ENCODE measurements around the gene CDO1. TPM values are rescaled to one million over a fixed set of nuclear protein-coding genes. Genes with fewer than 3 reads are reported as not detected.
A peak's percentile ranks its signal among the peaks of the same experiment; 100 is the strongest.

CDO1 gene
- total RNA-seq, 4 donors from 2014 or later = 9.7 to 29.9 (median 13.3) TPM

GRCh38 chr5:115841382-115842088 lies 25.1 kb upstream of the CDO1 start, which contains the start of the genes AP3S1 and ATG12:
TSS of gene AP3S1 (plus strand) at chr5:115841935. CDS start at chr5:115842038, 103 bp downstream.
TSS of gene ATG12 (minus strand) at chr5:115841565. CDS start at chr5:115841552, 13 bp downstream.
- Histone ChIP-seq H3K27me3 (no peaks in the 10 kb centered on the region), H3K36me3 (peaks cover 6 to 10% of the 10 kb centered on the region in 2 donors), H3K9me3 (no peaks in the 10 kb centered on the region), H3K27ac (peak within 1 kb of the TSS; percentile 89 to 98 (median 97)), H3K4me3 (peak within 1 kb of the TSS; percentile 85 to 86), H3K4me1 (peaks cover 8 to 71% (median 25%) of the 10 kb centered on the region in 3 donors)
- TF ChIP-seq, protein P1, sequence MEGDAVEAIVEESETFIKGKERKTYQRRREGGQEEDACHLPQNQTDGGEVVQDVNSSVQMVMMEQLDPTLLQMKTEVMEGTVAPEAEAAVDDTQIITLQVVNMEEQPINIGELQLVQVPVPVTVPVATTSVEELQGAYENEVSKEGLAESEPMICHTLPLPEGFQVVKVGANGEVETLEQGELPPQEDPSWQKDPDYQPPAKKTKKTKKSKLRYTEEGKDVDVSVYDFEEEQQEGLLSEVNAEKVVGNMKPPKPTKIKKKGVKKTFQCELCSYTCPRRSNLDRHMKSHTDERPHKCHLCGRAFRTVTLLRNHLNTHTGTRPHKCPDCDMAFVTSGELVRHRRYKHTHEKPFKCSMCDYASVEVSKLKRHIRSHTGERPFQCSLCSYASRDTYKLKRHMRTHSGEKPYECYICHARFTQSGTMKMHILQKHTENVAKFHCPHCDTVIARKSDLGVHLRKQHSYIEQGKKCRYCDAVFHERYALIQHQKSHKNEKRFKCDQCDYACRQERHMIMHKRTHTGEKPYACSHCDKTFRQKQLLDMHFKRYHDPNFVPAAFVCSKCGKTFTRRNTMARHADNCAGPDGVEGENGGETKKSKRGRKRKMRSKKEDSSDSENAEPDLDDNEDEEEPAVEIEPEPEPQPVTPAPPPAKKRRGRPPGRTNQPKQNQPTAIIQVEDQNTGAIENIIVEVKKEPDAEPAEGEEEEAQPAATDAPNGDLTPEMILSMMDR (IDR thresholded peaks at IDR 0.05) = no peak
- TF ChIP-seq POLR2AphosphoS5 (IDR thresholded peaks at IDR 0.05) (peak; percentile 85), POLR2A (IDR thresholded peaks at IDR 0.05) (peak; percentile 74 to 79)
- 0 to 40% methylated on average over 3 of the region's 65 CpGs for WGBS, 2 donors (ENCODE audit: low coverage in 1 of 2)
- ATAC-seq = peak; percentile 95

- Histone ChIP-seq H3K27ac (peak overlapping the region; percentile 89 to 98 (median 97)), H3K36me3 (peaks cover 9 to 17% of the 10 kb centered on the region in 2 donors), H3K4me3 (peak overlapping the region; percentile 85 to 86), H3K4me1 (peaks cover 8 to 67% (median 25%) of the 10 kb centered on the region in 3 donors), H3K9me3 (no peaks in the 10 kb centered on the region), H3K27me3 (no peaks in the 10 kb centered on the region)
- no peak for TF ChIP-seq POLR2A (IDR thresholded peaks at IDR 0.05)
- TF ChIP-seq, protein P1 (IDR thresholded peaks at IDR 0.05) = no peak
- 0 to 1% methylated on average over 2 to 5 of the region's 5 CpGs for WGBS, 2 donors (ENCODE audit: low coverage in 1 of 2)
- no peak for ATAC-seq
Measured at GRCh38 chr5:115840873-115841272, 24.4 kb upstream of the CDO1 start.

GRCh38 chr5:115838885-115839518 lies 22.5 kb upstream of the CDO1 start:
- 36 to 44% methylated on average over 9 to 10 of the region's 10 CpGs for WGBS, 2 donors (ENCODE audit: low coverage in 1 of 2)
- Histone ChIP-seq H3K27me3 (no peaks in the 10 kb centered on the region), H3K27ac (peak overlapping the region in 3 of 4 donors; percentile 2 to 35 (median 25)), H3K4me3 (peak overlapping the region in 1 of 2 donors; percentile 85), H3K9me3 (no peaks in the 10 kb centered on the region), H3K36me3 (peaks cover 9 to 35% of the 10 kb centered on the region in 2 donors), H3K4me1 (peaks cover 8 to 48% (median 18%) of the 10 kb centered on the region in 3 donors)
- ATAC-seq = no peak
- TF ChIP-seq, protein P1 (IDR thresholded peaks at IDR 0.05) = peak; percentile 24 to 58 (median 57)
- TF ChIP-seq POLR2AphosphoS5 (IDR thresholded peaks at IDR 0.05) = no peak

GRCh38 chr5:115835481-115835880 lies 19.0 kb upstream of the CDO1 start:
- Histone ChIP-seq H3K27me3 (no peaks in the 10 kb centered on the region), H3K9me3 (no peaks in the 10 kb centered on the region), H3K36me3 (peaks cover 9 to 64% of the 10 kb centered on the region in 2 donors), H3K27ac (no peak overlapping the region), H3K4me3 (no peak overlapping the region), H3K4me1 (peaks cover 8 to 35% (median 18%) of the 10 kb centered on the region in 3 donors)
- WGBS, 2 donors (ENCODE audit: low coverage in 1 of 2) = 87 to 89% methylated on average over 4 of the region's 4 CpGs
- no peak for ATAC-seq
- no peak for TF ChIP-seq POLR2A (IDR thresholded peaks at IDR 0.05)
- TF ChIP-seq, protein P1 (IDR thresholded peaks at IDR 0.05) = no peak
- TF ChIP-seq EP300 (IDR thresholded peaks at IDR 0.05) = no peak
- TF ChIP-seq POLR2AphosphoS5 (IDR thresholded peaks at IDR 0.05) = no peak
